Stimulated activated CD8-positive, alpha-beta memory T cell treated with anti-CD3 and anti-CD28 coated beads, Interleukin-12 subunit alpha, Interleukin-12 subunit beta, amount 100 ng/mL, for 24 hours (primary cell): Measurements from ENCODE around the gene TGIF2.
"Not testable (repeated sequence)": the region's sequence is repeated elsewhere in the genome, so short reads cannot be mapped to it uniquely, and the experiment has no call there.

Experiments
- DNase-seq: peaks from one replicate; pipeline ENCODE4 v3.0.0-alpha.2; 2020; ENCODE audit errors: extremely low read depth

The TGIF2 gene

GRCh38 chr20:36578356-36579041, 5.1 kb downstream of the TGIF2 start:
- no peak for DNase-seq

DNA sequence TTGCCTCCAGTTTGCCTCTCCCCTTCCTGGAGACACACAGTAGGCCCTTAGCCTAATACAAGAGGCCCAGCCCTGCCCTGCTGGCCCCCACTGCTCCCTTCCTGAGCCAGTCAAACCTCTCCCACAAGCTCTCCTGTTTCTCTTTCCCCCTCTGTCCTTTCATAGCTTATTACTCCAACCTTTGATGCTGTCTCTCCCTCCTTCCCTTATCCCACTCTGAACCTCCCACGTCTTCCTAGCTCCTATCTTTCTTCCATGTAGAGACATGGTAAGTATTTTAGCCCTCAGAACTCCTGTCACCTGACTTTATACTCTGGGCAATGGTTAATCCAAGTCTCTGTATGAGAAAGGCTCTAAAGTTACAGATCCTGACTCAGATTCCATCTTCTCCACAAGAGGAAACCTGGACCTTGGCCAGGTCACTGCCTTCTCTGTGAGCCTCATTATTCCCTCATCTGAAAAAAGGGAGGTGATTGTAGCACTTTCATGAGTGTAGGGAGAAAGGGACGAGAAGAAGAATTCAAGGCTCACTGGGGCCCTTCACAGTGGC, 6.7 kb downstream of the TGIF2 start:
- DNase-seq = no peak

GRCh38 chr20:36582322-36582721, 8.9 kb downstream of the TGIF2 start:
- no peak for DNase-seq

DNA sequence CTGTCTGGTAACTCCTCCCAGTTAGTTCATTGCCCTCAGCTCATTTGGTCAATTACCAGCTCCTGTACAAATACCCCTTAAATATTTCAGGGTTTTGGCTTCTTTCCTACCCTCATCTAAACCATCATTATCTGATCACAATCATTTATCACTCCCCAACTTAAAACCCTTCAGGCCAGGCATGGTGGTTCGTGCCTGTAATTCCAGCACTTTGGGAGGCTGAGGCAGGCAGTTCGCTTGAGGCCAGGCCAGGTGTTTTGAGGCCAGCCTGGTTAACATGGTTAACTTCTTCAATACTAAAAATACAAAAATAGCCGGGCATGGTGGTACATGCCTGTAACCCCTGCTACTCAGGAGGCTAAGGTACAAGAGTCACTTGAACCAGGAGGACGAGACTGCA, 9.4 kb downstream of the TGIF2 start:
- no peak for DNase-seq

GRCh38 chr20:36584018-36584481, 10.7 kb downstream of the TGIF2 start:
- no peak for DNase-seq

DNA sequence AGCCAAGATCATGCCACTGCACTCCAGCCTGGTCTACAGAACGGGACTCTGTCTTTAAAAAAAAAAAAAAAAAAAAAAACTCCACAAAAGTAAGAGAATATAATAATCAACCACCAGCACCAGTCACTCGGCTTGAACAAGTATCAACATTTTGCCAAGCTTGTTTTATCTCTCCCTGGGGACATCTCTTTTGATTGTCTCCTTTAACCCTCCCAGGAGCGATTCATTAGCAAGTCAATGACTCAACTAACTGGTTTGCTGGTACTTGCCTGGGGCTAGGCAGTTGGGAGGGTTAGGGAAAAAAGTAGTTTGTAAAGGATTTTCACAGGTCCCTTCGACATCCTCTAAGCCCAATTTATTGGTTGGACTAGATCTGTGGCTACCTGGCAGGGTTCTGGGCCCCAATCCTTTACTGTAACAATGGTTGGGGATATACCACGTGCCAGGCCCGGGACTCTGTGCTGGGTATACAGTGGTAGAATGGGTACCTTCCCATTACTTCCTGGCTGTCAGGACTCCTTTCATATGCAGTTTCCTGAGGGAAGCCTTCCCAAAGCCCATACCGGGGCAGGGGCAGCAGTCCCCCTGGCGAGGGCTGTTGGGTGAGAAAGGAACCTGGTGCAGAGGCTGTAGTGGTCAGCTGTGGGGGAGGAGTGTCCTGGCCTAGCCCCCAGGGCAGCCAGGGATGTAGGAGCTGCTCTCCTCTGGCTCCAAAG, 12.2 kb downstream of the TGIF2 start:
- no peak for DNase-seq

GRCh38 chr20:36587388-36588070, 14.1 kb downstream of the TGIF2 start:
- no peak for DNase-seq

GRCh38 chr20:36591281-36591680, 17.9 kb downstream of the TGIF2 start:
- DNase-seq = no peak

- no peak for DNase-seq
Measured at GRCh38 chr20:36591854-36592641, 18.7 kb downstream of the TGIF2 start.

GRCh38 chr20:36593347-36593929, 20.0 kb downstream of the TGIF2 start:
- no peak for DNase-seq

DNA sequence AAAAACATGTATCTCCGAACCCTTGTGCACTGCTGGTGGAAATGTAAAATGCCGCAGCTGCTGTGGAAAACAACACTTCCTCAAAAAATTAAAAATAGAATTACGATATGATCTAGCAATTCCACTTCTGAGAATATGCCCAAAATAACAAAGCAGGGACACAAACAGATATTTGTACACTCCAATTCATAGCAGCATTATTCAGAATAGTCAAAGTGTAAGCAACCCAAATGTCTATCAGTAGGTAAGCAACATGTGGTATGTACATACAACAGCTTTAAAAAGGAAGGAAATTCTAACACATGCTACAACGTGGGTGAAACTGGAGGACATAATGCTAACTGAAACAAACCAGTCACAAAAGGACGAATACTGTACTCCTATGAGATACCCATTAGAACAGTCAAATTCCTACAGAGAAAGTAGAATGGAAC, 26.5 kb downstream of the TGIF2 start:
- DNase-seq = no peak

GRCh38 chr20:36601540-36601939, 28.1 kb downstream of the TGIF2 start:
- DNase-seq = no peak

DNA sequence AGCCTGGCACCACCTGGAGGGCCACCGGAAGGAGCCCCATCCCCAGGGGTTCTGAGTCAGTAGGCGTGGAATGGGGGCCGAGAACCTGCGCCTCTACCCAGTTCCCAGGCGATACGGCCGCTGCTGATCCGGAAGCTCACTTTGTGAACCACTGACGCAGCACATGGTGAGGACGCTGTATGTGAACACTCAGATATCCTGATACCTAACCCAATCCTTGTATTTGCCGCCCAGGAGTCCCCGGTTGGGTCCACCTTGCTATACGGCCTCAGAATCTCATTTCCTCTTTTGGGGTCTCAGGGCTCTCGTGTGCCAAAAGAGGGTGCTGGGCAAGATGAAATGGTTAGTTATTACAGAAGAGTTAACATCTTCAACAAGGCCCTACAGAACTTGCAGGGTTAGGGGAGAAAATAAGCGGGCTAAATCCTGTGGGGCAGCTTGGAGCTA, 31.6 kb downstream of the TGIF2 start:
- DNase-seq = no peak

DNA sequence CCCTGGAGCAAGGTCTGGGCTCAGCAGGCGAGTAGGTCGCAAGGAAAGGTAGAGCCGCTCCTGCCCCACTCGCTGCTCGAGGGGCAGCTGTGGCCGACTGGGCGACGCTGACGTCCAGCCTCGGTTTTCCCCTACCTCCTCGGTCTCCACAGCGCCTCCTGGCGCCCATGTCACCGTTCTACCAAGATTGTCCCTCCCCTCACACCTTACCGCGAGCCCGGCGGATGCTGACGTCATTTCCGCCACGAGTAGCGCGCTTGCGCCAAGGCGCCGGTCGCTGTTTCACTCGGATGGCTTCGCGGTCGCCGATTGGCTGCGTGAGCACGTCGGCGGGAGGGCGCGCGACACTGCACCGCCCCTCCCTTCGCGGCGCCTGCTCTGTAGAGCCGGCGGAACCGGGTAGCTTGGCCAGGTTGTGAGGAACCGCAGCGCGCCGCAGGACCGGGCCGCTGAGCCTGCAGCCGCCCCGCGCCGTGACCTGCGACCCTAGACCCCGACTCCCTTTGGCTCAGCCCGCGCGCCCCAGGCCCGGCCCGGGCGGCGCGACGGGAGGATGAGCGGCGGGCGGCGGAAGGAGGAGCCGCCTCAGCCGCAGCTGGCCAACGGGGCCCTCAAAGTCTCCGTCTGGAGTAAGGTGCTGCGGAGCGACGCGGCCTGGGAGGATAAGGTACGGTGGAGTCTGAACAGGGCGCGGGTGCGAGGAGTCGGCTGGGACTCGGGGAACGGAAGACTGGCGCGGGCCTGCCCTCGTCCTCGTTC, 32.2 kb downstream of the TGIF2 start, which contains the start of gene RAB5IF:
Gene RAB5IF, plus strand, starts transcription at position 381 of the 759 bp plus-strand sequence. Its CDS starts 173 bp downstream, at position 554.
- DNase-seq = peak; percentile 95

- no peak for DNase-seq
Measured at GRCh38 chr20:36606158-36607066, 33.0 kb downstream of the TGIF2 start.

DNA sequence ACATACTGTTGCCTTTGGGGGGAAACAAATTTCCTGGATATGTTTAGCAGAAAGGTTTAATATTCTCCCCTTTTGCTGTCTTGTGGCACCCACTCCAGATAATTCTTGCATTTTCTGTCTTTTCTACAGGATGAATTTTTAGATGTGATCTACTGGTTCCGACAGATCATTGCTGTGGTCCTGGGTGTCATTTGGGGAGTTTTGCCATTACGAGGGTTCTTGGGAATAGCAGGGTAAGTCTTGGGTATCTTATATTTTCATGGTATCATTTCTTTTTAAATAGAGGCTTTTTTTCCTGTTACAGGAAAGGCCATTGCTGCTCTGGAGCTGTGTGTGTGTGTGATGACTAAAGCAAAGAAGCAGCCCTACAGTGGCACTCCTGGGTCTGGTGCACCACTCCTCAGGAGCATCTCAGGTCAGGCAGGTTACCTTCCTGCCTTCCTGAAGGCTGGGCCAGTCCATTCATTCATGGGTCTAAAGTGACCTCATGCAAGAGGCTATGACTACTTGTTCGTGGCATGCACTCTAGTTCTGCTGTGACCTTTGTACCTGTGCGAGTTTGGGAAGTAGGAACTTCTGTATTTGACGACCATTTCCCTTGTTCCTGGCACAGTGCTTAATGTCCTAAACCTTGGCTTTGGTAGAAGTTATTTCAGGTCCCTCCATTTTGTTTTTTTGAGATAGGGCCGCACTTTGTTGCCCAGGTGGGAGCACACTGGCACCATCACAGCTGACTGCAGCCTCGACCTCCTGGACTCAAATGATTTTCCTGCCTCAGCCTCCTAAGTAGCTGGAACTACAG, 34.4 kb downstream of the TGIF2 start:
- DNase-seq = no peak

DNA sequence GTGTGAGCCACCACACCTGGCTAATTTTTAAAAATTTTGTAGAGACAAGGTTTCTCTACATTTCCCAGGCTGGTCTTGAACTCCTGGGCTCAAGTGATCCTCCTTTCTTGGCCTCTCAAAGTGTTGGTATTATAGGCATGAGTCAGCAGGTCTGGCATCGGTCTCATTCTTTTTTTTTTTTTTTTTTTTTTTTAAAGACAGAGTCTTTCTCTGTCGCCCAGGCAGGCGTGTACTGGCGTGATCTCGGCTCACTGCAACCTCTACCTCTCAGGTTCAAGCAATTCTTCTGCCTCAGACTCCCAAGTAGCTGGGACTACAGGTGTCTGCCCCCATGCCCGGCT, 35.0 kb downstream of the TGIF2 start:
- not testable (repeated sequence) for DNase-seq

DNA sequence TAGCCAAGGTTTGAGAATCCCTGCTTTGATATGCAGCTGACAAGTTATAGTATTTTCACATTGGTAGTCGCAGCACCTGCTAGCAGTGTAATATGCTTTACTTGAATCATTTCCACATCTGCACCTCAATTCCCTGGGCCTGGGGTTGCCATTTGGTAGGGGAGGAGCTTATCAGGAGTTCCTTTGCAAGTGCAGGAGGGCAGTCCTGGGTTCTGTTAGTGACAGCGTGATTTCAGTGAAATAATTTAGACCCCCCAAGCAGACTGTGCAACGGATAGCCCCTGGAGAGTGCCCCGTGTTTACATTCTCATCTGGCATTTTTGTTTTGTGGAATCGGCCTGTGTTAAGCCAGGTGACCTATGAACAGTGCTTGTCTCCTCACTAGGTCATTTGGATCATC, 38.2 kb downstream of the TGIF2 start:
- DNase-seq = no peak
